Karpas-422 (cell line): ENCODE data around the gene PREPL. TPM values are rescaled to one million over a fixed set of nuclear protein-coding genes. Genes with fewer than 3 reads are reported as not detected.

Source experiments
- DNase-seq: peaks from one replicate; pipeline ENCODE4 v3.0.0-alpha.2; 2015
- H2AFZ ChIP-seq: fragments of 200-600 bp; sonication (generic); 2 replicates; pipeline ENCODE4 v1.6.1; 2014; ENCODE audit warnings: antibody characterized with exemption, low read length, mixed read lengths
- H3K27ac ChIP-seq: fragments of 200-600 bp; sonication (generic); 2 replicates; pipeline ENCODE4 v1.5.1; 2014; ENCODE audit warnings: mild to moderate bottlenecking, low read length, moderate library complexity
- H3K27me3 ChIP-seq: fragments of 200-600 bp; sonication (generic); 2 replicates; pipeline ENCODE4 v1.6.1; 2014; ENCODE audit warnings: low read length, mixed read lengths
- H3K36me3 ChIP-seq: fragments of 200-600 bp; sonication (generic); 2 replicates; pipeline ENCODE4 v1.6.1; 2014; ENCODE audit warnings: low read length, mixed read lengths; ENCODE audit not compliant: insufficient read depth
- H3K4me1 ChIP-seq: fragments of 200-600 bp; sonication (generic); 2 replicates; pipeline ENCODE4 v1.6.1; 2014; ENCODE audit warnings: mild to moderate bottlenecking, low read length, mixed read lengths
- H3K4me2 ChIP-seq: fragments of 200-600 bp; sonication (generic); 2 replicates; pipeline ENCODE4 v1.6.1; 2014; ENCODE audit warnings: low read length, low read depth, mild to moderate bottlenecking; ENCODE audit not compliant: poor library complexity, severe bottlenecking
- H3K4me3 ChIP-seq: fragments of 200-600 bp; sonication (generic); 2 replicates; pipeline ENCODE4 v1.5.1; 2014; ENCODE audit warnings: mild to moderate bottlenecking, antibody characterized with exemption, low read length, mixed read lengths
- H3K79me2 ChIP-seq: fragments of 200-600 bp; sonication (generic); 2 replicates; pipeline ENCODE4 v1.6.1; 2014; ENCODE audit warnings: mild to moderate bottlenecking, low read length, mixed read lengths
- H3K9ac ChIP-seq: fragments of 200-600 bp; sonication (generic); 2 replicates; pipeline ENCODE4 v1.6.0; 2014; ENCODE audit warnings: low read length
- H3K9me2 ChIP-seq: fragments of 200-600 bp; sonication (generic), shearing (Covaris generic); replicated peaks from 2 replicates; pipeline ENCODE4 v1.6.0; 2014; ENCODE audit warnings: mild to moderate bottlenecking, low read length, moderate library complexity; ENCODE audit not compliant: insufficient read depth
- H3K9me3 ChIP-seq: fragments of 300-700, 200-600 bp; sonication (generic); 2 replicates; pipeline ENCODE4 v1.6.1; 2014; ENCODE audit warnings: low read length, mixed read lengths
- H4K20me1 ChIP-seq: fragments of 200-600 bp; sonication (generic); 2 replicates; pipeline ENCODE4 v1.6.1; 2014; ENCODE audit warnings: mild to moderate bottlenecking, antibody characterized with exemption, low read length, low read depth; ENCODE audit not compliant: insufficient read depth
- total RNA-seq: library from RNA; depleted of rRNA; stranded (reverse); fragments of >200 nt; shearing (Covaris generic); gene quantifications from 2 replicates; pipeline ENCODE4 v1.2.3, GENCODE V29; 2014; ENCODE audit warnings: low replicate concordance

Gene PREPL
- total RNA-seq, 1 experiment from 2014 or later = 80.8 TPM

DNA sequence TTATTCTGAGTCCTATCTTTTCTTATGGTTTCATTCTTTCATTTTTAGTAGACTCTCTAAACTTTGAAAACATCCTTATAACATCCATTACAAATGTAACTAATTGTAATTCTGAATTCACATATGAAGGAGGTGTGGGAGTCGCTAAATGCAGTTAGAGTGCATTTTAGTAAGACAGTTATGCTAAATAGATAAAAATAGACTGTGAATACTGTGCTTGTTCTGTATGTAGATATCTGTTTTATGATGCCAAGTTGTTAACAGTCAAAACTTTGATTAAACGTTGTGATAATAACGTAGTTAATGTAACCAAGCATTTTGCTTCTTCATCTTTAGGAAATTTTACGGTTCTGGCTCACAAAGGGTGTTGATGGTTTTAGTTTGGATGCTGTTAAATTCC is 61.7 kb downstream of the PREPL start:
- Histone ChIP-seq H4K20me1 (no peaks in the 10 kb centered on the region), H3K4me2 (no peak overlapping the region), H3K9me2 (no peaks in the 10 kb centered on the region), H3K4me1 (no peaks in the 10 kb centered on the region), H3K36me3 (no peaks in the 10 kb centered on the region), H2AFZ (no peak overlapping the region), H3K4me3 (no peak overlapping the region), H3K9me3 (no peaks in the 10 kb centered on the region), H3K27ac (no peak overlapping the region), H3K27me3 (no peaks in the 10 kb centered on the region), H3K79me2 (no peaks in the 10 kb centered on the region), H3K9ac (no peak overlapping the region)
- no peak for DNase-seq

GRCh38 chr2:44297431-44297830 is 63.9 kb downstream of the PREPL start:
- H3K36me3 ChIP-seq = no peaks in the 10 kb centered on the region
- H3K9ac ChIP-seq = no peak overlapping the region
- no peak overlapping the region for H2AFZ ChIP-seq
- H3K9me2 ChIP-seq = no peaks in the 10 kb centered on the region
- H4K20me1 ChIP-seq = no peaks in the 10 kb centered on the region
- no peak overlapping the region for H3K27ac ChIP-seq
- H3K79me2 ChIP-seq = no peaks in the 10 kb centered on the region
- no peak for DNase-seq
- no peak overlapping the region for H3K4me3 ChIP-seq
- H3K9me3 ChIP-seq = no peaks in the 10 kb centered on the region
- H3K4me2 ChIP-seq = no peak overlapping the region
- H3K27me3 ChIP-seq = no peaks in the 10 kb centered on the region
- no peaks in the 10 kb centered on the region for H3K4me1 ChIP-seq

GRCh38 chr2:44296653-44297052 is 64.6 kb downstream of the PREPL start:
- Histone ChIP-seq H3K27me3 (no peaks in the 10 kb centered on the region), H3K36me3 (no peaks in the 10 kb centered on the region), H3K4me1 (no peaks in the 10 kb centered on the region), H3K4me3 (no peak overlapping the region), H3K9me2 (no peaks in the 10 kb centered on the region), H3K4me2 (no peak overlapping the region), H3K9ac (no peak overlapping the region), H4K20me1 (no peaks in the 10 kb centered on the region), H3K79me2 (no peaks in the 10 kb centered on the region), H3K27ac (no peak overlapping the region), H2AFZ (no peak overlapping the region), H3K9me3 (no peaks in the 10 kb centered on the region)
- no peak for DNase-seq

DNA sequence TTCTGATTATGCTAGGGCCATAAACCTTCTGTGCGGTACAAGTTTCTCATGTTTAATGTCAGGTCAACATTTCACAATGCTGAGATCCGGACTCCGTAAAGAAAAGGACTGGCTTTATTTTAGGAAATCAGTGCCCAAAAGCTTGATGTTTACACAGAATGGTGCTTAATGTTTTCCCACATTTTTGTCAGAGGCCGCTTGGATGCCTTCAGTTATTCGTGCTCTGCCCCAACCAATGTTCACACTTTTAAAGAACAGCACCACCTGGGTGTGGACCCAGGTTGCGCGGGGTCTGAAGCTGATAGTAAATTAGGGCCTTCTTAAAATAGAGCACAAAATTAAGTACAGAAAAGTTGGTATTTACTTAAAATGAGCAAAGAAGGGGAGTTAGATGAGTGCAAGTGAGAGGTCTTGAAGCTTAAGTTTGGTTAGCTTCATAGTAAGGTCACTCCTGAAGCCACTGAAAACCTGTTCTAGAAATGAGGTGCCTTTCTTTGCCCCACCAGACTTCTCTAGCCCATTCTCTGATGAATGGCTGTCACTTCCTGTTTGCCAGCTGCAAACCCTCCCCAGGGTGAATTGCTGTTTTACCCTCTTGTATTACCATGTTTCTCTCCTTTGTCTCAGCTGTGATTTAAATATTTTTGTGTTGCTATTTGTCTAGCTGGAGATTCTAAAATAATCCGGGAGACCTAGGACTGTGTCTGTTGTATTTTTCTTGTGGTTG is 65.5 kb downstream of the PREPL start:
- Histone ChIP-seq H3K4me2 (no peak overlapping the region), H3K9me3 (no peaks in the 10 kb centered on the region), H3K79me2 (no peaks in the 10 kb centered on the region), H2AFZ (no peak overlapping the region), H4K20me1 (no peaks in the 10 kb centered on the region), H3K27ac (no peak overlapping the region), H3K36me3 (no peaks in the 10 kb centered on the region), H3K9me2 (no peaks in the 10 kb centered on the region), H3K27me3 (no peaks in the 10 kb centered on the region), H3K4me3 (no peak overlapping the region), H3K4me1 (no peaks in the 10 kb centered on the region), H3K9ac (no peak overlapping the region)
- DNase-seq = peak; percentile 45

- Histone ChIP-seq H3K4me1 (no peaks in the 10 kb centered on the region), H3K9me2 (no peaks in the 10 kb centered on the region), H3K9me3 (no peaks in the 10 kb centered on the region), H3K27ac (no peak overlapping the region), H3K36me3 (no peaks in the 10 kb centered on the region), H3K79me2 (no peaks in the 10 kb centered on the region), H4K20me1 (no peaks in the 10 kb centered on the region), H3K4me3 (no peak overlapping the region), H3K27me3 (no peaks in the 10 kb centered on the region), H3K9ac (no peak overlapping the region), H3K4me2 (no peak overlapping the region), H2AFZ (no peak overlapping the region)
- DNase-seq = no peak
Observed at GRCh38 chr2:44295113-44295512, 66.2 kb downstream of the PREPL start.

DNA sequence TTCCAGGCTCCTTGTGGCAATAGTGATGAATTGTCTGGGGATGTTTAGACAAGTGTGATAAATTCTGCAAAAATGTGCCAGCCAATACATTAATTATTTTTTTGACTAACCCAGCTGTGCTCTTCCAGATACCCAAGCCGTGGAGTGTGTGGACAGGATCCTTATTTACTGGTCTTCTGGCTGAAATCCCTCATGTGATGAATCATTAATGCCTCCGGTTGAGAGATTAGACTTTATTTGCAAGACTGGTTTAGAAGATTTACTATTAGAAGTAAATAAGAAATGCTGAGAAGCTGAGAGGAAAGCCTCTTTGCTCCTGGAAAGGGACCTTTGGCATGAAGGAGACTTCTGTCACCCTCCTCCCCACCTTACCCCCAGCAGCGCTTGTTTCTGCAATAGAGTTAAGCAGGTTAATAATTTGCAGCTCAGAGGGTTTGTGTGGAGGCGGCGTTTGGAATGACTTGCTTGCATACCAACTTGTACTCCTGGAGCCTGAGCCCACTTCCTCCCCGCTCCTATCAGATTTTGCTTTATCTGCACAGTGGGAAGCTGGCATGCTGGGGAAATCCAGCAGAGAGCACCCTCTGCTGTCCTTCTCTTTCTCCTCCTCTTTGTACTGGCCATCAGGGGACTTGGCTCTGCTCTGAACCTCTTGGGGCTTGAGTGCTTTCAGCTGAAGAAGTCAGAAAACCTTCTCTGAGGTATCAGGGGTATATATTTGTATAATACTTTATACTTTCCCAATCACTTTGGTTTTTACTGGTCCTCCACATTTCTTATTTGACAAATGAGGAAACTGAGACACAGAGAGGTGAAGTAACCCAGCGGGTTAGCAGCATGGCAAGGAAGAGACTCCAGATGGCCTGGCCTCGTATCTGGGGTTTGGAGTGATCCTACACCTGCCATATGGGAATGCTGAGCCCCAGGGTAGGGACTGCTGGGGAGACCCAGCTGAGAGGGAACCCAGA is 69.7 kb downstream of the PREPL start:
- Histone ChIP-seq H3K4me3 (no peak overlapping the region), H3K27ac (no peak overlapping the region), H3K4me1 (no peaks in the 10 kb centered on the region), H3K27me3 (no peaks in the 10 kb centered on the region), H3K9me3 (no peaks in the 10 kb centered on the region), H3K9ac (no peak overlapping the region), H2AFZ (no peak overlapping the region), H3K36me3 (no peaks in the 10 kb centered on the region), H3K4me2 (no peak overlapping the region), H3K79me2 (no peaks in the 10 kb centered on the region), H3K9me2 (no peaks in the 10 kb centered on the region), H4K20me1 (no peaks in the 10 kb centered on the region)
- DNase-seq = peak; percentile 48

- DNase-seq = no peak
- Histone ChIP-seq H3K36me3 (no peaks in the 10 kb centered on the region), H3K79me2 (no peaks in the 10 kb centered on the region), H3K27me3 (no peaks in the 10 kb centered on the region), H2AFZ (no peak overlapping the region), H3K4me3 (no peak overlapping the region), H3K9me3 (no peaks in the 10 kb centered on the region), H3K4me1 (no peaks in the 10 kb centered on the region), H3K9ac (no peak overlapping the region), H3K9me2 (no peaks in the 10 kb centered on the region), H4K20me1 (no peaks in the 10 kb centered on the region), H3K27ac (no peak overlapping the region), H3K4me2 (no peak overlapping the region)
Observed at GRCh38 chr2:44290261-44290660, 71.0 kb downstream of the PREPL start.

- H3K4me2 ChIP-seq = no peak overlapping the region
- no peaks in the 10 kb centered on the region for H3K4me1 ChIP-seq
- no peak for DNase-seq
- no peak overlapping the region for H3K27ac ChIP-seq
- H3K36me3 ChIP-seq = no peaks in the 10 kb centered on the region
- no peaks in the 10 kb centered on the region for H3K27me3 ChIP-seq
- no peak overlapping the region for H3K9ac ChIP-seq
- no peaks in the 10 kb centered on the region for H3K9me2 ChIP-seq
- no peak overlapping the region for H2AFZ ChIP-seq
- no peaks in the 10 kb centered on the region for H3K79me2 ChIP-seq
- H3K9me3 ChIP-seq = no peaks in the 10 kb centered on the region
- H3K4me3 ChIP-seq = no peak overlapping the region
- H4K20me1 ChIP-seq = no peaks in the 10 kb centered on the region
Observed at GRCh38 chr2:44286884-44287638, 74.2 kb downstream of the PREPL start.
